GM12891 (cell line): ENCODE data around the gene P3H3.
A peak's percentile ranks its signal among the peaks of the same experiment; 100 is the strongest.

ENCODE experiments used
- DNase-seq: peaks from one replicate; pipeline ENCODE4 v3.0.0; 2011; ENCODE audit warnings: low spot score; ENCODE audit not compliant: insufficient read length
- FAIRE-seq: peaks from 2 replicates; lab custom pipeline; 2011; peaks lifted over from hg19 to GRCh38; lab: Jason Lieb, UNC
- PAX5 ChIP-seq: IDR thresholded peaks from 2 replicates; pipeline ENCODE4 v1.6.1; 2011; ENCODE audit warnings: low read length, moderate library complexity, mild to moderate bottlenecking; ENCODE audit not compliant: insufficient read depth, severe bottlenecking
- POLR2A ChIP-seq: IDR thresholded peaks from 2 replicates; pipeline ENCODE4 v1.6.1; 2011; ENCODE audit warnings: low read depth, low read length, control low read depth
- POLR2AphosphoS5 ChIP-seq: IDR thresholded peaks from 2 replicates; pipeline ENCODE4 v1.6.1; 2011; ENCODE audit warnings: low read depth, low read length, control low read depth
- POU2F2 ChIP-seq: IDR thresholded peaks from 2 replicates; pipeline ENCODE4 v1.6.1; 2011; ENCODE audit warnings: low read depth, mild to moderate bottlenecking, control low read depth, low read length, moderate library complexity
- SPI1 ChIP-seq: IDR thresholded peaks from 2 replicates; pipeline ENCODE4 v1.6.1; 2011; ENCODE audit warnings: low read depth, low read length, control low read depth
- TAF1 ChIP-seq: IDR thresholded peaks from 2 replicates; pipeline ENCODE4 v1.6.1; 2011; ENCODE audit warnings: low read depth, low read length, control low read depth

P3H3 gene

GRCh38 chr12:6842075-6842474 is 13.9 kb downstream of the P3H3 start:
- DNase-seq: no peak
- FAIRE-seq: no peak
- TF ChIP-seq SPI1: no peak
- TF ChIP-seq POU2F2: no peak
- no peak for TF ChIP-seq PAX5
- TF ChIP-seq TAF1: no peak
- no peak for TF ChIP-seq POLR2AphosphoS5
- TF ChIP-seq POLR2A: no peak

GRCh38 chr12:6843118-6843902 is 15.1 kb downstream of the P3H3 start:
- FAIRE-seq (no peak), DNase-seq (no peak)
- TF ChIP-seq POU2F2 (no peak), PAX5 (no peak)

DNA sequence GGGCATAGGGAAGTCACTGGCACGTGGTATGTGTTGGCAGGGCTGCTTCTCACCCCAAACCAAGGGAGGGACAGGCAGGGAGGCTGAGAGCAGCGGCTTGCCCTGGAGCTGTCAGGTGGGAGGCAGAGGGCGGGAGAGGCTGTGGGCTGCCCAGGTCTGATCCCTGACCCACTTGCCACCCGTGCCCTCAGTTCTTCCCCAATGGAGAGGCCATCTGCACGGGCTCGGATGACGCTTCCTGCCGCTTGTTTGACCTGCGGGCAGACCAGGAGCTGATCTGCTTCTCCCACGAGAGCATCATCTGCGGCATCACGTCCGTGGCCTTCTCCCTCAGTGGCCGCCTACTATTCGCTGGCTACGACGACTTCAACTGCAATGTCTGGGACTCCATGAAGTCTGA is 17.2 kb downstream of the P3H3 start:
- FAIRE-seq: no peak
- no peak for DNase-seq
- no peak for TF ChIP-seq POLR2A
- TF ChIP-seq POLR2AphosphoS5: no peak

DNA sequence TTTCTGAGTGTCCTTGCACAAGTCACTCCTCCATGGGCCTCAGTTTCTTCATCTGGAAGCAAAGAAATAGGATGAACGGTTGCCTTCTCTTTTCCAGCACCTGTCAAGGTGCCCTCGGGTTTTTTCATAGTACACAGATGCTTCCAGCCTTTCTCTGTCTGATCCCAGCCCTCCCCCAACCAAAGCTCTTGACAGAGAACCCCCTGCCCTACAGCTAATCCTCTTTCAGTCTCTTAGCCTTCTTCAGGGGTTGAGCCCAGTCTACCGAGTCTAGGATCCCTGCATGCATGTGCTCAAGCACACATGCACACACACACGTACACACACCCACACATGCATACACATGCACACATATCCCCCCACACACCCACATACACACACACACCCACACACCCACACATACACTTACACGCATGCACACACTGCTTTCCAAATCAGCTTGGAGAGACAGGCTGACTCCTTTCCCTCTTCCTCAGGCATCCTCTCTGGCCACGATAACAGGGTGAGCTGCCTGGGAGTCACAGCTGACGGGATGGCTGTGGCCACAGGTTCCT is 18.2 kb downstream of the P3H3 start:
- no peak for DNase-seq
- no peak for FAIRE-seq
- TF ChIP-seq POU2F2 (no peak), PAX5 (no peak), POLR2A (no peak), TAF1 (no peak), POLR2AphosphoS5 (no peak), SPI1 (no peak)

DNA sequence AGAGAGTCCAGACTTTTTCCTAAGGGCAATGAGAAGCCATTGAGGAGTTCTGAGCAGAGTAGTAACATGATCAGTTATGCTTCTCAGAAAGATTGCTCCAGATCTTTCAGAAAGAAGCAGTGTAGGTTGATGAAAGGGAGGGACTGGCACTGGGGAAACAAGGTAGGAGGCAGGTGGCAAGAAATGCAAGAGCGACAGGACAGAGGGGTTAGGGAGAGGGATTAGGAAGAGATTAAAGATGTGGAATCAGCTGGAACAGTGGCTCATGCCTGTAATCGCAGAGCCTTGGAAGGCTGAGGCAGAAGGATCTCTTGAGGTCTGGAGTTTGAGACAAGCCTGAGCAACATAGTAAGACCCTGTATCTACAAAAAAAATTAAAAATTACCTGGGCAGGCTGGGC is 19.5 kb downstream of the P3H3 start:
- no peak for FAIRE-seq
- TF ChIP-seq POU2F2 (no peak), POLR2AphosphoS5 (no peak), TAF1 (no peak), SPI1 (no peak), PAX5 (no peak), POLR2A (no peak)
- DNase-seq: no peak

DNA sequence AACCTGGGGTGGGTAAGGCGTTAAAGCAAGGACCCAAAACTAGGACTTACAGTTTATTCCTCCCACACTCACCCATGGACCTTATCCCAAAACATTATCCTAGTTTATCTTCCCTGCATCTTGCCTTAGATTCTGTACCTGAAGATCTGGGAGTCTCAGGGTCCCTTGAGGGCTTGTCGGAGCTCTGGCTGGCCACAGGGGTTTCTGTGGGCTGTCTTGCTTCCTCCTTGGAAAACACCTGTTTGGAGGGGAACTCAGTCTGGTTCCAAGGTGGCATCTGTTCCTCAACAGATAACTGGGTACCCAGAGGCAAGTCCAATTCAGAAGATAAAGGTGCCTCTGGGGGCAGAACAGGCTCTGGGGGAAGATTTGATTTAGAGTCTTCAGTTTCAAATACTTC is 21.2 kb downstream of the P3H3 start:
- TF ChIP-seq PAX5 (no peak), SPI1 (peak; percentile 44; the same call in 1 of the 2 replicates)
- FAIRE-seq (no peak), DNase-seq (no peak)

GRCh38 chr12:6849976-6850560 is 21.9 kb downstream of the P3H3 start:
- DNase-seq (no peak), FAIRE-seq (no peak)
- no peak for TF ChIP-seq POLR2A

GRCh38 chr12:6850796-6851152 is 22.6 kb downstream of the P3H3 start:
- TF ChIP-seq POLR2A (no peak), TAF1 (no peak), POLR2AphosphoS5 (no peak), POU2F2 (no peak), SPI1 (no peak), PAX5 (no peak)
- FAIRE-seq (no peak), DNase-seq (no peak)

DNA sequence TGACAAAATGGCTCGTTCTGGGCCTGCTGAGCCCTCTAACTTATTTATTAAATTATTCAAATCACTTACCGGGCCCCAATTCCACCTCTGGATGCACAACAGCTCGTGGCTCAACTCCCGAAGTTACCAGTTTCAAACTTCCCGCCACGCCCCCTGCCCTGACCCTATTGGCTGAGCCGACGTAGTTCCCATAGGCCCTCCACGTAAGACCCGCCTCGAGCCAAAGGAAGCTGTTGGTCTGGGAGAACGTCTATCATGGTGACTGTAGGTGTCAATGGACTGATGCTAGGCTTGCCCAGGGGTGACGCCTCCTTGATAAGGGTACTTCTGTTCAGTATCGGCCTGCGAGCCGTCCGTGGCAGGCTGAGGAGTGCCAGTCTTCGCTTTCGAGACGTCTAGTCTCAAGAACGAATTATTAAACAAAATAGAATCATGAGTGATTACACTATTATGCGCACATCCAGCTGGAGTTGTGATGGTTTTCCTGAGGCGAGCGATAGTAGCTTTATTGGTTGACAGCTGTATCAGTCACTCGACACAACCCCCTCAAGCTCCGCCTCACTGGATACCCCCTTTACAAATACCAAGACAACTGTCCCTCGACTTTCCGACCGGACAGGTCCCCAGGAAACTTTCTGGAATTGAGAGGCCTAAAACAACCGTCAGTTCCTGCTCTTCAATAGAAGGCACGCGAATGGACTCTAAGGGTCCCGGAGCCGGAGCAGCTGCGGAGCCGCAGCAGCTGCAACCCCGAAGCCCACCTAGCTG is 23.1 kb downstream of the P3H3 start, which contains the start of gene CDCA3:
CDCA3 (minus strand) TSS at position 134 of the 768 bp plus-strand sequence. CDS start 334 bp downstream, outside the sequence.
- TF ChIP-seq SPI1 (no peak), POU2F2 (peak; percentile 72; the same call in 1 of the 2 replicates), TAF1 (peak; percentile 65), PAX5 (no peak), POLR2A (peak; percentile 87), POLR2AphosphoS5 (peak; percentile 84)
- DNase-seq (peak; percentile 100), FAIRE-seq (no peak)
